GM10248 (cell line): ENCODE results near the gene SGPP2.

Experiments used
- CTCF ChIA-PET: fragments of 300-600 bp; sonication (Branson Sonifier 250); formaldehyde crosslinking; extraction: SDS; loops from one replicate; lab custom pipeline; 2021; ENCODE audit warnings: antibody characterized with exemption; lab: Yijun Ruan, JAX
- POLR2A ChIA-PET: fragments of 350-650 bp; sonication (Branson Sonifier 250); formaldehyde crosslinking; extraction: SDS; loops from one replicate; lab custom pipeline; 2020; ENCODE audit warnings: antibody characterized with exemption; lab: Yijun Ruan, JAX
- DNase-seq: peaks from one replicate; pipeline ENCODE4 v3.0.0; 2012; ENCODE audit errors: extremely low spot score
- CTCF ChIP-seq: IDR thresholded peaks from 2 replicates; pipeline ENCODE4 v1.5.1; 2012; ENCODE audit warnings: mild to moderate bottlenecking, low read depth; ENCODE audit errors: extremely low read depth, missing control alignments, control extremely low read depth

The SGPP2 gene

GRCh38 chr2:222606306-222606705, 182.0 kb downstream of the SGPP2 start:
- ChIA-PET POLR2A (no interaction called here), CTCF (interaction anchor here (1.0 to 2.3 kb wide), 4 partner anchors 9 to 289 kb away, joined by 3 to 14 read pairs (median 4); no protein-coding TSS in a partner anchor)
- TF ChIP-seq CTCF = no peak

GRCh38 chr2:222608081-222608480, 183.7 kb downstream of the SGPP2 start:
- ChIA-PET CTCF (interaction anchor here (1.2 to 1.4 kb wide), 2 partner anchors 13 to 30 kb away, joined by 3 read pairs; no protein-coding TSS in a partner anchor), POLR2A (no interaction called here)
- no peak for DNase-seq
- TF ChIP-seq CTCF = no peak

More at GRCh38 chr2:222606306-222606705, 182.0 kb downstream of the SGPP2 start:
- DNase-seq = no peak

- POLR2A ChIA-PET = no interaction called here
Measured at GRCh38 chr2:222609381-222609780, 185.0 kb downstream of the SGPP2 start.

More at GRCh38 chr2:222609381-222609780, 185.0 kb downstream of the SGPP2 start:
- CTCF ChIA-PET = interaction anchor here (7.3 kb wide), 1 partner anchor 290 kb away, joined by 74 read pairs; a partner anchor contains a TSS
- no peak for TF ChIP-seq CTCF
- DNase-seq = no peak
